LoVo (cell line): ENCODE data around the gene ADK.

Experiments used
- DNase-seq: peaks from one replicate; pipeline ENCODE4 v3.0.0-alpha.2; 2016; ENCODE audit warnings: low spot score

Gene ADK

DNA sequence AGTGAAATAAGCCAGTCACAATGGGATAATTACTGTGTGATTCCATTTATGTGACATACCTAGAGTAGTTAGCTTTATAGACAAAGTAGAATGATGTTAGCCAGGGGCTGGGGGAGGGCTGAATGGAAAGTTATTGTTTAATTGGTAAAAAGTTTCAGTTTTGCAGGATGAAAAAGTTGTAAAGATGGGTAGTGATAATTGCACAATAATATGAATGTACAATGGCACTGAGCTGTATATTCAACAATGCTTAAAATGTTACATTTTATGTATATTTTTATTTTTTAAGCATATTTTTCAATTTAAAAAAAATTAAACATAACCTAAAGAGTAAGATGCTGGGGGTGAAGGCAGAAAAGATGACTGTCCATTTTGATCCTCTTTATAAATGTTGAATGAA is 459.3 kb downstream of the ADK start:
- DNase-seq: no peak

- no peak for DNase-seq
Observed at GRCh38 chr10:74612195-74612594, 461.2 kb downstream of the ADK start.

DNA sequence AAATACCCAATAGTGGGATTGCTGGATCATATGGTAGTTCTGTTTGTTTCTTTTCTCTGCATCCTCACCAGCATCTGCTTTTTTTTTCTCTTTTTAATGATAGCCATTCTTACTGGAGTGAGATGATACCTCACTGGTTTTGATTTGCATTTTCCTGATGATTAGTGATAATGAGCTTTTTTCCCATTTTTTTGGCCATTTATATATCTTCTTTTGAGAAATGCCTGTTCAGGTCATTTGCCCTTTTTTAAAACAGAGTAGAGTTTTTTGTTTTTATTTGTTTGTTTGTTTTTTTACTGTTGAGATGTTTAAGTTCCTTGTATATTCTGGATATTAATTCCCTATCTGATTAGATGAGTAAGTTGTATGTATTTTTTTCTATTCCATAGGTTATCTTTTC is 469.6 kb downstream of the ADK start:
- no peak for DNase-seq

- DNase-seq: no peak
Observed at GRCh38 chr10:74623786-74624185, 472.8 kb downstream of the ADK start.

DNA sequence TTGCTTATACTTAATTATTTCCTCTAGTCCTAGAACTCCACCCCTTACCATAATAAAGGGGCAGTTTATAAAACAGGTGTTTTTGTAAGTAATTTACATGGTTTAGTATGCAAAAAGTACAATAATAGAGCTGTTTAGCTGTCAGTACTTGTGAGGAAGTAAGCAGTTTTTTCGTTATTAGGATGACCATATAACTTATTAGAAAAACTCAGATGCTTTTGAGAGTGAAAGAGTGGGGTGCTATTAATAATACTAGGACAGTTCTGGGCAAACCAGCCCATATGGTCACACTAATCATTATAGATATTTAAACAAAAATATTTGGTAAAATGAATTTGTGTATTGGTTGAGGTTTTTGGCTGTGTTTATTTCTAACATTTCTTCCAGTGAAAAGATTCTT is 473.5 kb downstream of the ADK start:
- no peak for DNase-seq

GRCh38 chr10:74628136-74628535 is 477.1 kb downstream of the ADK start:
- no peak for DNase-seq

DNA sequence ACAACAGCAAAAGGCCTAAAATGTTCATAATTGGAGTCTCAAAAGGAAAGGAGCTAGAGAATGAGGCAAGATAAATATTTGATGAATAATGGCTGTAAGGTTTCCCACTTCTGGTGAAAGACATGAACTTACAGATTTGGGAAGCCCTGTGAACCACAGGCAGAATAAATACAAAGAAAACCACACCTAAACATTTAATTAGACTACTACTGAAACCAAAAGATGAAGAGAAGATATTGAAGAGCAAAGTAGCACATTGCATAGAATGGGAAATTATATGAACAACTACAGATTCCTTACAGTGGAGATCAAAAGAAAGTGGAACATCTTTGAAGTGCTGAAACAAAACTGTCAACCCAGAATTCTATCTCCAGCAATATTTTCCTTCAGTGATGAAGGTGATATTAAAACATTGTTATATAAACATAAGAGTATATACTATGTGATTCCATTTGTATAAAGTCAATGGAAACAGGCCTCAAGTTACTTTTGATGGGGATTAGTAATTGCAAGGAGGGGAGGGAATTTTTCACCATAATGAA is 484.0 kb downstream of the ADK start:
- DNase-seq: no peak

- no peak for DNase-seq
Observed at GRCh38 chr10:74635655-74636054, 484.6 kb downstream of the ADK start.

DNA sequence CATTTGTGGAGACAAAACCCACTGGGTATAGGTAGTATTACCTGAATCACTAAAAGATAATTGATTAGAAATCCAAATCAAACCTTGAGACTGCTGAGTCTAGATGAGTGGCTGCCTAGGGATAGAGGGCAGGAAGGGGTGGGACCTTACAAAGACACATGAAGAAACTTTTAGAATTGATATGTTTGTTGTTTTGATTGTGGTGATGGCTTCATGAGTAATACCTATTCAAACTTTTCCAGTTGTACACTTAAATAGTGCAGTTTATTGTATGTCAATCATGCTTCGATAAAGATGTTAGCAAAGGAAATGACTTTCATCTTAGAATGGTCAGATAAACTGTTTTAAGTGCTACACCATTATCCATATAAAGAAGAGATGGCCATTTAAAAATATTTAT is 486.7 kb downstream of the ADK start:
- DNase-seq: no peak

GRCh38 chr10:74640134-74640921 is 489.3 kb downstream of the ADK start:
- peak; percentile 15 for DNase-seq

- DNase-seq: no peak
Observed at GRCh38 chr10:74641659-74642058, 490.6 kb downstream of the ADK start.

GRCh38 chr10:74642901-74643595 is 492.0 kb downstream of the ADK start:
- no peak for DNase-seq

DNA sequence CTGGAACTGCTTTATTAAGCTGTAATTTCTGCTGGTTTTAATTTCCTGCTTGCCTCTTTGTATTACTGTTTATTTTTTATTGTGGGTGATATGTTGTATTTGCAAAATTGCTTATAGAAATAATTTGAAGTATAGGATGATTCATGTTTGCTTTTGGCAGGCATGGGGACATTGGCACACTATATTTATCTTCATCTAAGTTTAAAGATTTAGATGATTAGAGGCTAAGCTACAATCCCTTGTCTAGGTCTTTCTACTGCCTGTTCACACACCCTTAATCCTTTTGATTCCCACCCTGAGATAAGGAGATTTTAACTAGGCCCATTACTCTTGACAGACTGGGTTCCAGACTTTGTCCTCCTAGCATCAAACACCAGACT is 492.6 kb downstream of the ADK start:
- peak; percentile 5 for DNase-seq

DNA sequence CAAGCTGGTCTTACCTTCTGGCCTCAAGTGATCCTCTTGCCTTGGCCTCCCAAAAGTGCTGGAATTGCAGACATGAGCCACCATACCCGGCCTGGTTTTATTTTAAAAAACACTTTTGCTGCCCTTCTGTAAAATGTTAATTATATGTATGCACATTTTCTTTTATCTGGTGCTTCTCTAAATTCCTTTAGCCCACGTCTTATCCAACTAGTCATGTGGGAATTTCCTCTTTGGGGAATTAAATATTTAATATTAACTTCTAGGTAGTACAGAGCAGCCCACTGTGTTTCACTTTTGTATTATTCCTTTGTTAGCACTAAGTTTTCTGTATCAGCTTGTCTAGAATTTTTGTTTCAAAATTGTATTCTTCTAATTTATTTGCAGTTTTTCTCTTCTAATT is 493.7 kb downstream of the ADK start:
- no peak for DNase-seq

DNA sequence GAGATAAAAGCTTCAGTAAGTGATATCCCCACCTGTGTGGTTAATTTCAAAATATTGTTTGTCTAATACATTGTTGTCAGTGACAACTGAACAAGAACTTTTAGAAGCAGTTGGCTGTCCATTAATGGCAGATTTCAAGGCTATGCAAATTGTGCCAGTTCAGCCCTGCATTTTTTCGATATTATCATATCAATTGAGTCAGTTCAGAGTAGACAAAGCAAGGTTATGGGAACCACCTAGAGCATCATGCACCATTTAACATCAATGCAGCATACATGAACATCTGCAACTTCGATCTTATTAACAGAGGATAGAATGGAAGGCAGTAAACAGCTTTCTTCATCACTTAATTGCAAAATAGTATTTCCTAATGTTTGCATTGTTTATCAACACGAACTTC is 494.7 kb downstream of the ADK start:
- DNase-seq: no peak

GRCh38 chr10:74650613-74651012 is 499.6 kb downstream of the ADK start:
- no peak for DNase-seq

- DNase-seq: no peak
Observed at GRCh38 chr10:74651565-74651964, 500.5 kb downstream of the ADK start.

- no peak for DNase-seq
Observed at GRCh38 chr10:74652664-74653063, 501.6 kb downstream of the ADK start.

GRCh38 chr10:74658511-74658910 is 507.5 kb downstream of the ADK start:
- DNase-seq: no peak

DNA sequence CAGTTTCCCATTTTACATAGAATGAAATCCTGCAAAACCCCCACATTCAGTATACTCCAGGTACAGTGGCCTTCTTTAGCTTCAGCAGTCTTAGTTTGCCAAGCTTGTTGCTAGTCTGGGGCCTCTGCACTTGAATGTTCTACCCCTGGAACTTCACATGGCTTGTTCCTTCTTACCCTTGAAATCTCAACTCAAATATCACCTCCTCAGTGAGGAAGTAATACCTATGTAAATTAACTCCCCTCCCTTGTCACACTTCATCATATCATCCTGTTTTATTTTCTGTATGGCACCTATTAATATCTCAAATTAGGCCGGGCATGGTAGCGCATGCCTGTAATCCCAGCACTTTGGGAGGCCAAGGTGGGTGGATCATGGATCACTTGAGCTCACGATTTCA is 511.6 kb downstream of the ADK start:
- no peak for DNase-seq

- DNase-seq: no peak
Observed at GRCh38 chr10:74669210-74669609, 518.2 kb downstream of the ADK start.

- no peak for DNase-seq
Observed at GRCh38 chr10:74671716-74672115, 520.7 kb downstream of the ADK start.

- DNase-seq: no peak
Observed at GRCh38 chr10:74672430-74673165, 521.6 kb downstream of the ADK start.
